Skeletal muscle satellite cell (primary cell): Measurements from ENCODE around the gene RIN3.

Experiments used
- H3K27me3 ChIP-seq: 2 replicates; pipeline ENCODE4 v1.7.0; 2013; ENCODE audit warnings: low read length; ENCODE audit not compliant: control insufficient read depth, insufficient read depth
- H3K36me3 ChIP-seq: 2 replicates; pipeline ENCODE4 v1.7.0; 2013; ENCODE audit warnings: mild to moderate bottlenecking, control low read depth, low read length; ENCODE audit not compliant: insufficient read depth
- H3K4me1 ChIP-seq: 2 replicates; pipeline ENCODE4 v1.7.0; 2013; ENCODE audit warnings: low read length; ENCODE audit not compliant: control insufficient read depth, insufficient read depth
- H3K4me2 ChIP-seq: 2 replicates; pipeline ENCODE4 v1.7.0; 2013; ENCODE audit warnings: mild to moderate bottlenecking, low read length
- H3K4me3 ChIP-seq: 2 replicates; pipeline ENCODE4 v1.7.0; 2013; ENCODE audit warnings: low read length
- H3K9ac ChIP-seq: 2 replicates; pipeline ENCODE4 v1.7.0; 2013; ENCODE audit warnings: mild to moderate bottlenecking, low read depth, low read length, moderate library complexity
- H3K9me3 ChIP-seq: replicated peaks from 2 replicates; pipeline ENCODE4 v1.7.0; 2013; ENCODE audit warnings: mild to moderate bottlenecking, control low read depth, low read length

The RIN3 gene

GRCh38 chr14:92577321-92577742 is 63.8 kb downstream of the RIN3 start:
- Histone ChIP-seq H3K9ac (no peak overlapping the region), H3K4me2 (no peak overlapping the region), H3K4me1 (peaks cover 5% of the 10 kb centered on the region), H3K4me3 (no peak overlapping the region), H3K36me3 (peaks cover 16% of the 10 kb centered on the region), H3K27me3 (no peaks in the 10 kb centered on the region), H3K9me3 (no peaks in the 10 kb centered on the region)

GRCh38 chr14:92578511-92578910 is 64.9 kb downstream of the RIN3 start:
- no peak overlapping the region for H3K4me2 ChIP-seq
- peaks cover 16% of the 10 kb centered on the region for H3K36me3 ChIP-seq
- H3K27me3 ChIP-seq, result no peaks in the 10 kb centered on the region
- no peak overlapping the region for H3K9ac ChIP-seq
- H3K4me1 ChIP-seq, result peaks cover 5% of the 10 kb centered on the region
- H3K4me3 ChIP-seq, result no peak overlapping the region
- no peaks in the 10 kb centered on the region for H3K9me3 ChIP-seq

- Histone ChIP-seq H3K27me3 (no peaks in the 10 kb centered on the region), H3K4me2 (no peak overlapping the region), H3K36me3 (peaks cover 16% of the 10 kb centered on the region), H3K4me1 (peaks cover 5% of the 10 kb centered on the region), H3K9me3 (no peaks in the 10 kb centered on the region), H3K4me3 (no peak overlapping the region), H3K9ac (no peak overlapping the region)
Measured at GRCh38 chr14:92579244-92579936, 65.8 kb downstream of the RIN3 start.

- no peak overlapping the region for H3K4me2 ChIP-seq
- H3K4me1 ChIP-seq, result peaks cover 13% of the 10 kb centered on the region
- no peak overlapping the region for H3K4me3 ChIP-seq
- no peaks in the 10 kb centered on the region for H3K27me3 ChIP-seq
- H3K36me3 ChIP-seq, result peaks cover 16% of the 10 kb centered on the region
- H3K9me3 ChIP-seq, result no peaks in the 10 kb centered on the region
- no peak overlapping the region for H3K9ac ChIP-seq
Measured at GRCh38 chr14:92581206-92581605, 67.6 kb downstream of the RIN3 start.

DNA sequence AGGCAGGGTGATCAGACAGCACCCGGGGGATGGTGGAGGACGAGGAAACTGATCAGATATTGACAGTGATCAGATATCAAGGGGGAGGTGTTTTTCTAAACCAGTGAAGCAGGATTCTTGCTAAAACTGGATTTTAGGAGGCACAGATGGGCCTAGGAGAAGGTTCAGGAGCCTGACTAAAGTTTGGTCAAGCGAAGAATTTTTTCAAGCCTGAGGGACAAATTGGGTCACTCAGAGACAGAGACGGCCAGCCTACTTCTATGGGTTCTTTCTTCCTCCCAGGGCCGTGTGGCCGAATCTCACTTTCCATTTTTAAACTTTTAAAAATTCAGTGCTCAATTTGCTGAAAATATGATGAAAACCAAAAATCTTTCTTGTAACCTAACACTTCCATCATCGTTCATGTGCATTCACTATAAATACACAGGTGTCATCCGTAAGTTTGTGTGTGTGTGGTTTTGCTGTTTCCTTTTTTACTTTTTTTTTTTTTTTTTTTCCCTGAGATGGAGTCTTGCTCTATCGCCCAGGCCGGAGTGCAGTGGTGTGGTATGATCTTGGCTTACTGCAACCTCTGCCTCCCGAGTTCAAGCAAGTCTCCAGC is 68.5 kb downstream of the RIN3 start:
- H3K9me3 ChIP-seq, result no peaks in the 10 kb centered on the region
- H3K4me3 ChIP-seq, result no peak overlapping the region
- H3K36me3 ChIP-seq, result peaks cover 13% of the 10 kb centered on the region
- no peak overlapping the region for H3K4me2 ChIP-seq
- H3K27me3 ChIP-seq, result no peaks in the 10 kb centered on the region
- H3K4me1 ChIP-seq, result peaks cover 20% of the 10 kb centered on the region
- H3K9ac ChIP-seq, result no peak overlapping the region

DNA sequence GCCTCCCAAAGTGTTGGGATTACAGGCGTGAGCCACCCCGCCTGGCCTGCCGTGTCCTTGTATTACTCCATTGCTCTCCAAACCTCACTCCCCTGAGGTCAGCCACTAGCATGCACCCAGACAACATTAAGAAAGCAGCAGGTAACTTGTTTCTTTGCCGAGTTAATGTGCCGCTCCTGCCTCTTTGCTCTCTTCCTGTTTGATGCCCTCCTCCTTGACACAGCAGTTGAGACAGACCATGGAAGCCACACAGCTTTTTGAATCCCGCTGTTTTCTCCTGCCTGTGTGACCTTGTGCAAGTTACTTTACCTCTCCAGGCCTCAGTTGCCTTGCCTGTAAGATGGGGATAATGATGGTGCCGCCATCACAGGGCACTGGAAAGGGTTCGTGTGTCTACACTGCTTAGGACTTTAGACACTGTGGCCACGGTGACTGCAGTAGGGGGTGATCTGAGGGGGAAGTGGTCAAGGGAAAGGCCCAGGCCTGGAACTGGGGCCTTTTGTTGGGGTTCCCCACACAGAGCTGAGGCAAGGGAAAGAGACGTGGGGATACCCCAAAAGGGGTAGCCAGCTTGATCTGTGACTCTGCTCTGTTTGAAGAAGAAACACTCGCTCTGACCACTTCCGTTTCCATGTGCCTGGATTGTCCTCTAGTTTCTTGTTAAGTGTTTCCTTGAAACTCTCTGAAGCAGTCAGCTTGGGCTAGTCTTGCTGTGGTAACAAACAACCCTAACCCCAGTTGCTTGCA is 69.3 kb downstream of the RIN3 start:
- Histone ChIP-seq H3K36me3 (peaks cover 6% of the 10 kb centered on the region), H3K9me3 (no peaks in the 10 kb centered on the region), H3K9ac (no peak overlapping the region), H3K4me3 (no peak overlapping the region), H3K4me2 (no peak overlapping the region), H3K4me1 (peaks cover 20% of the 10 kb centered on the region), H3K27me3 (no peaks in the 10 kb centered on the region)

- Histone ChIP-seq H3K4me3 (no peak overlapping the region), H3K9ac (no peak overlapping the region), H3K4me2 (no peak overlapping the region), H3K36me3 (peaks cover 3% of the 10 kb centered on the region), H3K27me3 (no peaks in the 10 kb centered on the region), H3K4me1 (peaks cover 15% of the 10 kb centered on the region), H3K9me3 (no peaks in the 10 kb centered on the region)
Measured at GRCh38 chr14:92584220-92584619, 70.6 kb downstream of the RIN3 start.

DNA sequence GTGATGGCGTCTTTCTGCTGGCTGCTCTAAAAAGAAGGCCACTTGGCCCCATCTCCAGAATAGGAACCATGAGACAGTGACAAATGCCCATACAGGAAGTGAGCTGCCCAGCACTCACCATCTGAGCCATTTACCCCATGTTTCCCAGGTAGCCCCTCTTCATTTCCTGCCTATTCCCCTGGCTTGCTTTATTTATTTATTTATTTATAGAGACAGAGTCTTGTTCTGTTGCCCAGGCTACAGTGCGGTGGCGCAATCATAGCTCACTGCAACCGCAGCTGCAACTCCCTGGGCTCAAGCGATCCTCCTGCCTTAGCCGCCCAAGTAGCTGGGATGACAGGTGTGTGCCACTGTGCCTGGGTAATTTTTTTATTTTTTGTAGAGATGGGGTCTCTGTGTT is 71.2 kb downstream of the RIN3 start:
- Histone ChIP-seq H3K9me3 (no peaks in the 10 kb centered on the region), H3K4me3 (no peak overlapping the region), H3K36me3 (no peaks in the 10 kb centered on the region), H3K4me2 (no peak overlapping the region), H3K4me1 (peaks cover 15% of the 10 kb centered on the region), H3K9ac (no peak overlapping the region), H3K27me3 (no peaks in the 10 kb centered on the region)

DNA sequence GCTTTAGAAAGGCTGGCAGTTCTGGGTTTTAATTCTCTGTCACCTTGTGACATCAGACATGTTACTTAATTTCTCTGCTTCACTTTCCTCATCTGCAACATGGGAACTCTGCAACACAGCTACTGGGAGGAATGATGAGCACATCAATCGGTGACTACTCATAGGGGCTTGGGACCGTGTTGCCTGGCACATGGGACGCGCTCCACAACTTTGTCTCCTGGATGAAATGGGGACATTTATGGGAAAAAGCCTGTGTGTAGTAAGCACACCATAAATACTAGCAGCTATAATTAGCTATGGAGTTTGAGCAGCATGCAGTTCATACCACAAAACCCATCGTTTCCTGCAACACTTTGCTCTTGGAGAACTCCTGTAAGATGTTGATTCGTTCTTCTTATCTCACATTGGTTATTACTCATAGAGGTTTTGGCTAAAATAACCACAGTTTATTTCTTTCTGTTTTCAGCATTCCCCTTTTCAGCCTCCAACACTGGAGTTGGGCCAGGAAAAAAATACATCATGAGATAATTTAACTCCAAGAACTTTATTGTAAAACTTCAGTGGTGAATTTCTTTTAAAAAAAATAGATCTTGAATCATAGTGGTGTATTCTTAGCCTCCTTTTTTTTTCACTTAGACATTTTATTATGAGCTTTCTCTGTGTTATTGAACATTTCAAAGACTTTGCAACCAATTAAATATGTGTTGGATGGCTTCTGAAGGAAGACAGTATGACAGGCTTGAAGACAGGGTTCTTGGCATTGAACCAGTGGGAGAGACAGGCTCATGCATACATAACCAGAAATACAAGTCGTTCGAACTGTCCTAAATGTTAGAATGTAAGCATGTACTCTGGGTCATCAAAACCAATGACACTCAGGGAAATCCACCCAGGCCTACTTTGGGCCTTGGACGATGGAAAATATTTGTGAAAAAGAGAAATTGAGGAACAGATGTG is 72.7 kb downstream of the RIN3 start:
- H3K9me3 ChIP-seq, result no peaks in the 10 kb centered on the region
- peak overlapping the region; percentile 2 for H3K4me2 ChIP-seq
- no peaks in the 10 kb centered on the region for H3K36me3 ChIP-seq
- no peak overlapping the region for H3K9ac ChIP-seq
- no peaks in the 10 kb centered on the region for H3K27me3 ChIP-seq
- H3K4me3 ChIP-seq, result no peak overlapping the region
- peaks cover 15% of the 10 kb centered on the region for H3K4me1 ChIP-seq

DNA sequence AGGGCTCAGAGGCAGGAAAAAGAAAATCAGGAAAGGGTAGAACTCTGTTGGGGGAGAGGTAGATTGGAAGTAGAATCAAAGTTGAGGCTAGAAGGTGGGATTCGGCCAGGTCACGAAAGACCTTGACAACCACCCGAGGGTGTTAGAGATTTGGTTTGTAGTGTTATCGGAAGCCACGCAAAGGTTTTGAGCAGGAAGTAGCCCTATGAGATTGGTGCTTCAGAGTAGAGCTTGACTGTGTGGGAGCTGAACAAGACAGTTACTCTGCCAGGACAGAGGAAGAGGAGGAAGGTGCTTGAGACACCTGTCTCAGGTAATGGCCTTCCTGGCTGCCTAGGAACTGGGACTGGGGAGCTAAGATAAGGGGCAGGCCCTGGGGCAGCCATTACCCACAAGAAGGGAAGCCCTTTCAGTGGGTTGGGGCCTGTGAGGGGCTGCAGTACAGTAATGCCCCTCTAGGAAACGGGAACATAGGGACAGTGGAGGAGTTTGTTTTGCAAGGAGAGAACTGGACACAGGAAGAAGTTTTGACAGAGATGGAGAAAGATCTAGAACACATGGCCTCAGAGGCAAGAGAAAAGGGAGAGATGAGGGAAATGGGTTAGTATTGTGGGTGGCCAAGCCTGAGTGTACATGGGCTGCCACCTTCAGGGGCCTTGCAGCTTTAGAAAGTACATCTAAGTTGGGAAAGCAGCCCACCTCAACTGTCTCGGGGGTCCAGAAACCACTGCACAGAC is 73.5 kb downstream of the RIN3 start:
- H3K9ac ChIP-seq, result no peak overlapping the region
- H3K9me3 ChIP-seq, result no peaks in the 10 kb centered on the region
- H3K36me3 ChIP-seq, result no peaks in the 10 kb centered on the region
- H3K4me1 ChIP-seq, result peaks cover 15% of the 10 kb centered on the region
- H3K4me3 ChIP-seq, result no peak overlapping the region
- no peaks in the 10 kb centered on the region for H3K27me3 ChIP-seq
- H3K4me2 ChIP-seq, result no peak overlapping the region
